Measurements from ENCODE around the gene DRC1. TPM values are rescaled to one million over a fixed set of nuclear protein-coding genes. Genes with fewer than 3 reads are reported as not detected.

Gene DRC1
- polyA plus RNA-seq, 1 experiment = 0.05 TPM

DNA sequence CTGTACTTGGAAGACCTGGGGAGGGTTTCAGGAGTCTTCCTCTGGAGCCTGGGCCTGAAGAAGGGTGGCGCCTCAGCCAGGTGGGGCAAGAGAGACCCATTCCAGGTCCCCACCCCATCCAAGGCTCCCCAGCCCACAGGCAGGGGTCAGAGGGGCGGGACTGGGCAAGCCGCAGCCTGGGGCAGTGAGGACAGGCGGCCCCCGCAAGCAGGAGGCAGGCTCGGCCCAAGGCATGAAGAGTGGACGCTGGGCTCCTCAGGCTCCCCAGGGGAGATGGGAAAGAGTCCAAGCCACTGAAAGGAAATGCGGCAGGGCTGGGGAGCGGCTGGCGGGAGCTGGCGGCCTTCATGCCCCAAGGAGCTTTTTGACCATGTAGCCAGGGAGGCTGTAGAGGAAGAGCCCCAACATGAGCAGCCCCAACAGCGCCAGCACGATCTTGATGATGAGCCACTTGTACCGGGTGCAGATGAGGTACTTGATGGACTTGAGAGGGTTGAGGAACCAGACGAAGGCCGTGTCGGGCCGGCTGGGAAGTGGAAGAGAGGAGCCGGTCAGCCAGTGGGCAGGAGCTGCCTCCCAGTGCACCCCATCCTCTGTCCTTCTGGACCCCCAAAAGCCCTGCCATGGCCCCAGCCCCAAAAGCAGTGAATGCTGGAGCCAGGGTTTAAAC is 56.1 kb downstream of the DRC1 start:
- ChIA-PET CTCF (interaction anchor here (1.0 kb wide), 1 partner anchor 49 kb away, joined by 3 read pairs; no protein-coding TSS in a partner anchor), POLR2A (no interaction called here)
- no peak for DNase-seq (ENCODE audit: low read depth)
- Histone ChIP-seq H3K27me3 (ENCODE audit: control insufficient read depth, insufficient read depth, low read length) (peaks cover 4% of the 10 kb centered on the region), H3K36me3 (ENCODE audit: control insufficient read depth, insufficient read depth, low read length) (no peaks in the 10 kb centered on the region), H3K4me3 (ENCODE audit: low read depth, low read length) (no peak overlapping the region)
- TF ChIP-seq, protein P1, sequence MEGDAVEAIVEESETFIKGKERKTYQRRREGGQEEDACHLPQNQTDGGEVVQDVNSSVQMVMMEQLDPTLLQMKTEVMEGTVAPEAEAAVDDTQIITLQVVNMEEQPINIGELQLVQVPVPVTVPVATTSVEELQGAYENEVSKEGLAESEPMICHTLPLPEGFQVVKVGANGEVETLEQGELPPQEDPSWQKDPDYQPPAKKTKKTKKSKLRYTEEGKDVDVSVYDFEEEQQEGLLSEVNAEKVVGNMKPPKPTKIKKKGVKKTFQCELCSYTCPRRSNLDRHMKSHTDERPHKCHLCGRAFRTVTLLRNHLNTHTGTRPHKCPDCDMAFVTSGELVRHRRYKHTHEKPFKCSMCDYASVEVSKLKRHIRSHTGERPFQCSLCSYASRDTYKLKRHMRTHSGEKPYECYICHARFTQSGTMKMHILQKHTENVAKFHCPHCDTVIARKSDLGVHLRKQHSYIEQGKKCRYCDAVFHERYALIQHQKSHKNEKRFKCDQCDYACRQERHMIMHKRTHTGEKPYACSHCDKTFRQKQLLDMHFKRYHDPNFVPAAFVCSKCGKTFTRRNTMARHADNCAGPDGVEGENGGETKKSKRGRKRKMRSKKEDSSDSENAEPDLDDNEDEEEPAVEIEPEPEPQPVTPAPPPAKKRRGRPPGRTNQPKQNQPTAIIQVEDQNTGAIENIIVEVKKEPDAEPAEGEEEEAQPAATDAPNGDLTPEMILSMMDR (IDR thresholded peaks at IDR 0.05; ENCODE audit: insufficient read depth, low read depth, low read length) = no peak

DNA sequence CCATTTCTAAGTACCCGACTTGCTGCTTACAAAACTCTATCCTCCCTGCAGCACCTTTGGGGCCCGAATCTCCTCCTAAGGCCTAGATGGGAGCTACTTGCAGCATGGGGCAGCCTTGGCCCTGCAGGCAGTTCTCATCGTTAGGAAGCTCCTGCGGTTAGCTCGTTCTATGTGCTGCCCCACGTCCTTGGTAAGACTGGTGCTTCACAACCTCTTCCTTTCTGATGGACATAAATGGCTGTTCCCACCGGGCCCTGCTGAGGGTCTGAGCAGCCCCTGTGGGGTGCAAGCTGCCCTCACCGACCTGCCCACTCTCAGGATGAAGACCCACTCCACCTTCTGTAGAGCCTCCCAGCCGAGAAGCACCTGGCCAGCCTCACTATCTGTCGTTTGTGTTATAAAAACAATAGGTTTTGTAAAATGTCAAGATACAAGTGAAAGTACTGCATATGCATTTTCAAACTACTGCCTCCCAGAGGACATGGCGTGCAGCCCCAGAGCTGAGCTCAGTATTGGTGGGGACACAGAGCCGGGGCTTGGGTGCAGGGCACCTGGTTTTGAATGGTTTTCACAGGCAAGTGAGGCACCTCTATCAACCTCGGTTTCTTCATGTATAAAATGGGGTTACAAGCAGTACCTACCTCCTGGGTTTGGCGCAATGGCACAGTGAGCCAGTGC is 56.8 kb downstream of the DRC1 start:
- Histone ChIP-seq H3K4me3 (ENCODE audit: low read depth, low read length) (no peak overlapping the region), H3K36me3 (ENCODE audit: control insufficient read depth, insufficient read depth, low read length) (no peaks in the 10 kb centered on the region), H3K27me3 (ENCODE audit: control insufficient read depth, insufficient read depth, low read length) (peaks cover 4% of the 10 kb centered on the region)
- TF ChIP-seq, protein P1 (IDR thresholded peaks at IDR 0.05; ENCODE audit: insufficient read depth, low read depth, low read length) = no peak
- POLR2A ChIA-PET = no interaction called here
- no peak for DNase-seq (ENCODE audit: low read depth)
- CTCF ChIA-PET = interaction anchor here (1.0 kb wide), 1 partner anchor 50 kb away, joined by 3 read pairs; no protein-coding TSS in a partner anchor

DNA sequence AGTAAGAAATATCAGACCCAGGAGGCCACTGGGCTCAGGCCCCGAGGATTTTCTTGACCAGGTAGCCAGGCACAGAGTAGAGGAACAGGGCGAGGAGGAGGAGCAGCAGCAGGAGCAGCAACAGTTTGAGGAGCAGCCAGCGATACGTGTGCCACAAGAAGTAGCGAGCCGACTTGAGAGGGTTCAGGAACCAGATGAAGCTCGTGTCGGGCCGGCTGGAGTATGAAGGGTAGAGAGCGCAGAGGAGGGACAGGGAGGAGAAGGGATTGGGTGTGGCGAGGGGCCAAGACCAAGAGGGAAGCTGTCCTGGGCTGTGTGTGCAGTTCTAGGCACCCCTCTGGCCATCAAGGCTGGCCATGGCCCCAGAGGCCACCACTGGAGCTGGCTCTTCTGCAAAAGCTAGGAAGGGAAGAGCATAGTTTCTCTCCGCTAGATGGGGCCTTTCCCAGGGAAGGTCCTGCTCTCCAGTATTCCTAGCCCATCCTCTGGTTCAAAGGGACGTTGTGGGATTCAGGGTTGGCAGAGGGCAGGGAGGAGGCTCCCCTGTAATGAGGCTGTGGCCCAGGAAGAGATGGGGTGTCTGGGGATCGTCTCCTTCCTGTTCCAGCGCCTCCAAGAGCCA is 58.4 kb downstream of the DRC1 start:
- TF ChIP-seq, protein P1 (IDR thresholded peaks at IDR 0.05; ENCODE audit: insufficient read depth, low read depth, low read length) = peak; percentile 27; the same call in 1 of the 2 replicates
- Histone ChIP-seq H3K4me3 (ENCODE audit: low read depth, low read length) (no peak overlapping the region), H3K27me3 (ENCODE audit: control insufficient read depth, insufficient read depth, low read length) (peaks cover 4% of the 10 kb centered on the region), H3K36me3 (ENCODE audit: control insufficient read depth, insufficient read depth, low read length) (no peaks in the 10 kb centered on the region)
- DNase-seq (ENCODE audit: low read depth) = no peak
- ChIA-PET POLR2A (no interaction called here), CTCF (interaction anchor here (1.0 kb wide), 1 partner anchor 42 kb away, joined by 3 read pairs; no protein-coding TSS in a partner anchor)

DNA sequence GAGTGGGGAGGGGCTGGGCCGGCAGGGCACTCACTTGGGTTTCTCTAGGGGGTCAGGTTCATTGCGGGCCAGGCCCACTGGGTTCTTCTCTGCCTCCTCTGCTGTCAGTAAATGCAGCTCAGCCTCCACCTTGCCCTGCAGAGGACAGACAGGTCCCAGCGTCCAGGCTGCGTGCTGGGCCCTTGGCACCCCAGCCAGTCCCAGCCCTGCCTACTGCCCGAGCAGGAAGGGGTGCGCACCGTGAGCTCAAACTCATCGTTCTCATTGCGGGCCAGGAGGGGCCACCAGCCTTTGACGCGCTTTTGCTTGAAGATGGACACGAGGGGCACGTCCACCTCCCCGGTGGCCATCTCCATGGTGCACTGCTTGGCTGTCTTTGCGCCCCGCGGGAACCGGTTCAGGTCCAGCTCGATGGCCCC is 58.9 kb downstream of the DRC1 start:
- ChIA-PET POLR2A (no interaction called here), CTCF (interaction anchor here (1.0 kb wide), 2 partner anchors 42 to 118 kb away, joined by 3 to 5 read pairs; no protein-coding TSS in a partner anchor)
- Histone ChIP-seq H3K4me3 (ENCODE audit: low read depth, low read length) (no peak overlapping the region), H3K27me3 (ENCODE audit: control insufficient read depth, insufficient read depth, low read length) (peaks cover 4% of the 10 kb centered on the region), H3K36me3 (ENCODE audit: control insufficient read depth, insufficient read depth, low read length) (no peaks in the 10 kb centered on the region)
- TF ChIP-seq, protein P1 (IDR thresholded peaks at IDR 0.05; ENCODE audit: insufficient read depth, low read depth, low read length) = no peak
- DNase-seq (ENCODE audit: low read depth) = no peak

DNA sequence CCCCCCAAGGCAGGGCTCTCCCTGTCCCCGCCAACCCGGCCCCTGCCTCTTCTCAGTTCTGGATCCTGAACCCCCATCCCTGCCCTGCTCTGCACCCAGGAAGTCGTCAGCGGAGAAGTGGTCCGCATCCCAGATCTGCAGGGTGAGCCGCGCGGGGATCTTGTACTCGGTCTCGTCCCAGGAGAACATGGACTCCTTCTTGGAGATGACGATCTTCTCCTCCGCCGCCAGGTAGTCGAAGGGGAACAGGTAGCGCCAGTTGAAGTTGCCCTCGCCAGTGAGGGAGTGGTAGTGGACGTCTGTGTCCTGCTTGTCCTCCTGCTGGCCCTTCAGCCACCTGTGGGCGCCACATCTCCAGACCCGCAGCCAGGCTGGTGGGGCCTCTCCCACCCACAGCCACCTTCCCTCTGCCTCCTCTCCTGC is 59.9 kb downstream of the DRC1 start:
- no peak overlapping the region for H3K4me3 ChIP-seq (ENCODE audit: low read depth, low read length)
- CTCF ChIA-PET = interaction anchor here (1.0 to 1.5 kb wide), 3 partner anchors 10 to 117 kb away, joined by 4 to 5 read pairs (median 5); no protein-coding TSS in a partner anchor

More for the DNA sequence above, 59.9 kb downstream of the DRC1 start:
- TF ChIP-seq, protein P1 (IDR thresholded peaks at IDR 0.05; ENCODE audit: insufficient read depth, low read depth, low read length) = no peak
- H3K27me3 ChIP-seq (ENCODE audit: control insufficient read depth, insufficient read depth, low read length) = peaks cover 4% of the 10 kb centered on the region
- POLR2A ChIA-PET = no interaction called here
- H3K36me3 ChIP-seq (ENCODE audit: control insufficient read depth, insufficient read depth, low read length) = no peaks in the 10 kb centered on the region
- no peak for DNase-seq (ENCODE audit: low read depth)
